GM12892 (cell line): ENCODE measurements around the gene SPRTN.

Source experiments
- POLR2A ChIP-seq: IDR thresholded peaks from 2 replicates; pipeline ENCODE4 v1.6.1; 2011; ENCODE audit warnings: low read depth, low read length, control low read depth
- TAF1 ChIP-seq: IDR thresholded peaks from 2 replicates; pipeline ENCODE4 v1.6.1; 2011; ENCODE audit warnings: low read depth, mild to moderate bottlenecking, control low read depth, low read length, borderline replicate concordance

- TF ChIP-seq POLR2A (no peak), TAF1 (no peak)
These were observed 46.8 kb downstream of the SPRTN start for GRCh38 chr1:231384696-231385415.
